ENCODE measurements around the gene IMPDH1.

Gene IMPDH1

GRCh38 chr7:128399991-128400390, 9.8 kb downstream of the IMPDH1 start:
- H4K20me1 ChIP-seq (ENCODE audit: insufficient read depth, low read length): no peaks in the 10 kb centered on the region
- no peak overlapping the region for H3K4me3 ChIP-seq (ENCODE audit: low read depth, low read length, poor library complexity, severe bottlenecking)
- H3F3A ChIP-seq (ENCODE audit: insufficient read depth, low read length): no peaks in the 10 kb centered on the region
- peaks cover 16% of the 10 kb centered on the region for H3K4me1 ChIP-seq (ENCODE audit: insufficient read depth, low read length, severe bottlenecking)
- no peak overlapping the region for H3K4me2 ChIP-seq (ENCODE audit: low read length)
- no peak overlapping the region for H2AFZ ChIP-seq (ENCODE audit: low read length)
- H3K9ac ChIP-seq (ENCODE audit: low read length): no peak overlapping the region
- H3K27ac ChIP-seq (ENCODE audit: low read depth, low read length, poor library complexity, severe bottlenecking): no peak overlapping the region
- no peaks in the 10 kb centered on the region for H3K79me2 ChIP-seq (ENCODE audit: insufficient read depth, low read length)
- no peaks in the 10 kb centered on the region for H3K27me3 ChIP-seq (ENCODE audit: insufficient read depth, low read length)
- H3K9me3 ChIP-seq (ENCODE audit: low read length): no peaks in the 10 kb centered on the region
- H3K36me3 ChIP-seq (ENCODE audit: insufficient read depth, low read length): peaks cover 73% of the 10 kb centered on the region
- H3K9me2 ChIP-seq (ENCODE audit: low read depth, low read length): no peaks in the 10 kb centered on the region
- no peak for TF ChIP-seq CTCF (IDR thresholded peaks at IDR 0.05; ENCODE audit: low read length)
- TF ChIP-seq EZH2 (IDR thresholded peaks at IDR 0.05; ENCODE audit: borderline replicate concordance, low read length): no peak

GRCh38 chr7:128398841-128399135, 11.0 kb downstream of the IMPDH1 start:
- Histone ChIP-seq H4K20me1 (ENCODE audit: insufficient read depth, low read length) (no peaks in the 10 kb centered on the region), H3K4me3 (ENCODE audit: low read depth, low read length, poor library complexity, severe bottlenecking) (no peak overlapping the region), H3K36me3 (ENCODE audit: insufficient read depth, low read length) (peaks cover 85% of the 10 kb centered on the region), H3K4me2 (ENCODE audit: low read length) (no peak overlapping the region), H3K27me3 (ENCODE audit: insufficient read depth, low read length) (no peaks in the 10 kb centered on the region), H3F3A (ENCODE audit: insufficient read depth, low read length) (no peaks in the 10 kb centered on the region), H3K79me2 (ENCODE audit: insufficient read depth, low read length) (no peaks in the 10 kb centered on the region), H3K4me1 (ENCODE audit: insufficient read depth, low read length, severe bottlenecking) (peaks cover 4% of the 10 kb centered on the region), H3K9me2 (ENCODE audit: low read depth, low read length) (no peaks in the 10 kb centered on the region), H3K27ac (ENCODE audit: low read depth, low read length, poor library complexity, severe bottlenecking) (no peak overlapping the region), H3K9me3 (ENCODE audit: low read length) (no peaks in the 10 kb centered on the region), H3K9ac (ENCODE audit: low read length) (no peak overlapping the region), H2AFZ (ENCODE audit: low read length) (no peak overlapping the region)
- no peak for TF ChIP-seq CTCF (IDR thresholded peaks at IDR 0.05; ENCODE audit: low read length)
- no peak for TF ChIP-seq EZH2 (IDR thresholded peaks at IDR 0.05; ENCODE audit: borderline replicate concordance, low read length)

GRCh38 chr7:128398016-128398840, 11.6 kb downstream of the IMPDH1 start:
- Histone ChIP-seq H3K27ac (ENCODE audit: low read depth, low read length, poor library complexity, severe bottlenecking) (no peak overlapping the region), H3F3A (ENCODE audit: insufficient read depth, low read length) (no peaks in the 10 kb centered on the region), H3K79me2 (ENCODE audit: insufficient read depth, low read length) (no peaks in the 10 kb centered on the region), H3K4me3 (ENCODE audit: low read depth, low read length, poor library complexity, severe bottlenecking) (no peak overlapping the region), H3K27me3 (ENCODE audit: insufficient read depth, low read length) (no peaks in the 10 kb centered on the region), H3K9me2 (ENCODE audit: low read depth, low read length) (no peaks in the 10 kb centered on the region), H3K9me3 (ENCODE audit: low read length) (no peaks in the 10 kb centered on the region), H2AFZ (ENCODE audit: low read length) (no peak overlapping the region), H3K4me2 (ENCODE audit: low read length) (no peak overlapping the region), H4K20me1 (ENCODE audit: insufficient read depth, low read length) (no peaks in the 10 kb centered on the region), H3K36me3 (ENCODE audit: insufficient read depth, low read length) (peaks cover 88% of the 10 kb centered on the region), H3K4me1 (ENCODE audit: insufficient read depth, low read length, severe bottlenecking) (no peaks in the 10 kb centered on the region), H3K9ac (ENCODE audit: low read length) (no peak overlapping the region)
- TF ChIP-seq EZH2 (IDR thresholded peaks at IDR 0.05; ENCODE audit: borderline replicate concordance, low read length) (no peak), CTCF (IDR thresholded peaks at IDR 0.05; ENCODE audit: low read length) (peak; percentile 100)

All from OCI-LY1 (cell line).